ENCODE data around the gene ANG.
"Not testable (repeated sequence)": the region's sequence is repeated elsewhere in the genome, so short reads cannot be mapped to it uniquely, and the experiment has no call there.

The ANG gene

DNA sequence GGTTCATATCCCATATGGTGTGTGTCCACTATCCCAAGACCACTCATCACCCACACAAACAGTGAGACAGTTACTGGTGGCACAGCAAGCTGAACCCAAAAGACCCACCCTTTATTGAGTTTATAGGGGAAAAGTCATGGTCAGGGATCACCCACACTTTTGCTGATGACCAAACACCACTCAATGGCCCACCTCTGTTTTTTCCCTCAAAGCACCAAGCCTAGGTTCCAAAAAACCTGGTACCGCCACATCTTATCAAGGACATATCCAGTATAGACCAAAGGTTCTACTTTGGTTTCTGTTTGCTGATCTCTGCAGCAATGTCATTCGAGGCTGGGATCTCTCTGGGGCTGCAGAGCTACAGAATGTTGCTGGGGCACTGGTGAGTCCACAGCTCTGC lies 27.4 kb upstream of the ANG start:
- FAIRE-seq = no peak
- no peak for TF ChIP-seq POLR2A (IDR thresholded peaks at IDR 0.05; ENCODE audit: low read depth, low read length)

DNA sequence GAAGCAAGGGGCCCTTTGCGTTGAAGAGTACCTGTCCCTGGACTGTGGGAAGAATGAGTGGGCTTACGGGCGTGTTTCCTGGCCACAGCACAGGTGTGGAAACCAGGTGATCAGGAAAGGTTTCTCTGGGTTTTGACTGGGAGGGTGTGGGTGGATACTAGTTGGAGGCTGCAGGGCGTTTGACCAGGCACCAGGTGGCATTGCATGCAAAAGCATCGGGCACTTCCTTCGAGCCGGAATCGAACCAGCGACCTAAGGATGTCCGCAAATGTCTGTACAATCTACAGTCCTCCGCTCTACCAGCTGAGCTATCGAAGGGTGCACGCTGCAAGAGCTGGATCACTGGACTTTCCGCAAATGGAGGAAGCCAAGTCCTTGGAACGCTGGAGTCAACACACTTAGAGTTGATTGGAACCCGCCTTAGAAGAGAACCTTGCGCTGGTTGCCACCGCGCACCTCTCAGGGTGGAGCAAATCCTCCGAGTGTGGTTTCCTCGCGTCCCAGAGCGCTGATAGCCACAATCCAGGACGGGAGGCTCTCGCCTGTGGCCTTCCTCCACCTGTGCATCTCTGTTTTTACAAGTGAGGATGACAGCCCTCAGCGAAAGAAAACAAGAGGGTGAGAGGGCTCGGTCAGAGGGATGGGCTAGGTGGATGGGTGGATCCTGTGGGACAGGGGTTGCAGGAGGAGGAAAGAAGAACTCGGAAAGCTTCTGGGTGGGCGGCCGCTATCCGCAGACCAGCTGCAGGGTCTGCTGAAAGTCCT lies 25.4 kb upstream of the ANG start:
- no peak for FAIRE-seq
- no peak for TF ChIP-seq POLR2A (IDR thresholded peaks at IDR 0.05; ENCODE audit: low read depth, low read length)
- no peak for DNase-seq (ENCODE audit: insufficient read length, low spot score)

More for the DNA sequence above, 27.4 kb upstream of the ANG start:
- DNase-seq (ENCODE audit: insufficient read length, low spot score) = no peak

DNA sequence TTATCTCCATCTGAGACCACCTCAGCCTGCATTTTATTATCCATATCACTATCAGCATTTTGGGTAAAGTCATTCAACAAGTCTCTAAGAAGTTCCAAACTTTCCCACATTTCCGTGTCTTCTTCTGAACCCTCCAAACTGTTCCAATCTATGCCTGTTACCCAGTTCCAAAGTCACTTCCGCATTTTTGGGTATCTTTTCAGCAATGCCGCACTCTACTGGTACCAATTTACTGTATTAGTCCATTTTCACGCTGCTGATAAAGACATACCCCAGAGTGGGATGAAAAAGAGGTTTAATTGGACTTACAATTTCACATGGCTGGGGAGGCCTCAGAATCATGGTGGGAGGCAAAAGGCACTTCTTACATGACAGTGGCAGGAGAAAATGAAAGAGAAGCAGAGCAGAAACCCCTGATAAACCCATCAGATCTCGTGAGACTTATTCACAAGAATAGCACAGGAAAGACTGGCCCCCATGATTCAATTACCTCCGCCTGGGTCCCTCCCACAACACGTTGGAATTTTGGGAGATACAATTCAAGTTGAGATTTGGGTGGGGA lies 22.1 kb upstream of the ANG start:
- not testable (repeated sequence) for FAIRE-seq

DNA sequence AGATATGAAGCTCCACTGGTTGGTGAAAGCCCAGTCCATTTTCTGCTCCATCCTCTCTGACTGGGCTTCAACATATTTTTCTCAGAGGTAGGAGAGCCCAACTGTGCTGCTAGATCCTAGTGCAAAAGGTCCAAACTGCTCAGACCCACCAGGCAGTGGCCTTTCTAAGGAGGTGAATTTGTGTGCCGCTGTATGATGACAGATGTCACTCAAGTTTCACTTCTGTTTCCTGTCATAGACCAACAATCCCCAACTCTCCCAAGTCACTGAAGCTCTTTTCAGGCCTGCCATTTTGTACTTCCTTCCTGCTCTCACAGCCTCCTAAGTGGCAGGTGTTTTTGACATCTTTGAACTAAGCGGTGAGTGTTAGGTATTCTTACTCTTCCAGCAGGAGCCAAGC lies 20.6 kb upstream of the ANG start:
- DNase-seq (ENCODE audit: insufficient read length, low spot score) = no peak
- FAIRE-seq = no peak
- TF ChIP-seq POLR2A (IDR thresholded peaks at IDR 0.05; ENCODE audit: low read depth, low read length) = no peak

More for the DNA sequence above, 22.1 kb upstream of the ANG start:
- not testable (repeated sequence) for DNase-seq (ENCODE audit: insufficient read length, low spot score)

DNA sequence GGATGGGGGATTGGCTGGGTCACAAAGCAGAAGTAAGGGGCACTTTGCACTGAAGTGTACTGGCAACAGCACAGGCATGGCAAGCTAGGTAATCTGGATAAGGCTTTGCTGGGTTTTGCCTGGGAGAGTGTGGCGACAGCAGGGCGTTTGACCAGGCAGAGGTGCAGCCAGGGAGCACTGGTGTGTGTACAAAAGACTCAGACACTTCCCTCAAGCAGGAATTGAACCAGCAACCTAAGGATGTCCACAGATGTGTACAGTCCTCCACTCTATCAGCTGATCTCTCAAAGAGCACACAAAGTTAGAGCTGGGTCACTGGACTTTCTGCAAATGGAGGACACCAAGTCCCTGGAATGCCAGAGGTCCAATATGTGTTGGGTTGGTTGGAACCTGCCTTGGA lies 19.6 kb upstream of the ANG start:
- no peak for TF ChIP-seq POLR2A (IDR thresholded peaks at IDR 0.05; ENCODE audit: low read depth, low read length)
- DNase-seq (ENCODE audit: insufficient read length, low spot score) (no peak), FAIRE-seq (no peak)

DNA sequence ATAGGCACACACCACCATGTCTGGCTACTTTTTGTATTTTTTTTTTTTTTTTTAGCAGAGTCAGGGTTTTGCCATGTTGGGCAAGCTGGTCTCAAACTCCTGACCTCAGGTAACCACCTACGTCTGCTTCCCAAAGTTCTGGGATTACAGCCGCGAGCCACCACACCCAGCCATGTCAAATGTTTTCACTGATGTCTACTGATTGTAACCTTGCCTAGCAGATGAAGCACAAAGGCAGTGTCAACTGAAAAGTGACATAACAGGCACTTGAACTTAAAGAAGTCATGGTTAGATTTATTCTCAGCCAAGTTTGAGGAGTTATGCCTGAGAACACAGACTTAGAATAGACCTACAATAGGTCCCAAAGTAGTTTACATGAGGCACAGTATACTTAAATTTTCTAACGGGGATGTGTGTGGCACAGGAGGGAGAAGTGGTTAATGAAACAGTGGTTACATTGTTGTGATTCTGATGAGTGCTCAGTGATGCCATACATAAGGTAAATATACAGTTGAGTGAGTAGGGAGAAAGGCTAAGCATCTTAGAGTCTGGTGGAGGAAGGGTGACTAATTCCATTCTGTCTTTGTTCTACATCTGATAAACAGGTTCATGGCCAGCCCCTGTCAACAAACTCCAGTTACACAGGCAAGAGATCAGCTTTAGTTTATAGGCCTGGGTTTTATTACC lies 16.8 kb upstream of the ANG start:
- FAIRE-seq = no peak
- DNase-seq (ENCODE audit: insufficient read length, low spot score) = no peak
- TF ChIP-seq POLR2A (IDR thresholded peaks at IDR 0.05; ENCODE audit: low read depth, low read length) = no peak

DNA sequence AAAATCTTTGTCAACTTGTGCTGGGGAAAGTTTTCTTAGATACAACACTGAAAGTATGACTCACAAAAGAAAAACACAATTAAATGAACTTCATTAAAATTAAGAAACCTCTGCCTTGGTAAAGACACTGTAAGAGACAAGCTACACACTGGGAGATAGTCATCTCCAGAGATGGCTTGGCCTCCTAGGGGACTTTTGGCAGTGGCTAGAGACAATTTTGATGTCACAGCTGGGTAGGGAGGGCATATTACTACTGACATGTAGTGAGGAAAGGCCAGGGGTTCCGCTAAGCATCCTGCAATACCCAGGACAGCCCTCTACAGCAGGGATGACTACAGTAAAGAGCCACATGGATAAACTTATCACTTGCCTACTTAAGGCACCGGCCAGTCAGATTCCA lies 12.9 kb upstream of the ANG start:
- FAIRE-seq (no peak), DNase-seq (ENCODE audit: insufficient read length, low spot score) (no peak)
- no peak for TF ChIP-seq POLR2A (IDR thresholded peaks at IDR 0.05; ENCODE audit: low read depth, low read length)

DNA sequence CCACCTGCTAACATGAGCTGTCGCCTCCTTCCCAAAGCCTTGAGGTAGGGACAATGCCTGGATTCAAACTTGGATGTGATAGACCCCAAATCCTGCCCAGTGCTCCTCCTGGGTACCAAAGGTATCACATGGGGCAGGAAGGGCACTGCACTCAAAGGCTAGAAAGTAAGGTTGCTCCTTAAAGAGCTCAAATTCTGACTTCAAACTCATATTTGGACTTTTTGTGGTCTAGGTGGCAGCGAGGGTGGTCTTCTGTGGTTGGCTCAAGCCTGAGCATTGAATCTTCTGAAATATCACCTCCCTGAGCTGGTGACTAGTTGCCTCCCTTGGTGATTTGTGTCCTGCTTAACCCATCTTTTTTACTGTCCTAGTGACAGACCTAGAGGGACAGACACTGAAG lies 12.5 kb upstream of the ANG start:
- no peak for FAIRE-seq
- no peak for TF ChIP-seq POLR2A (IDR thresholded peaks at IDR 0.05; ENCODE audit: low read depth, low read length)
- DNase-seq (ENCODE audit: insufficient read length, low spot score) = no peak

DNA sequence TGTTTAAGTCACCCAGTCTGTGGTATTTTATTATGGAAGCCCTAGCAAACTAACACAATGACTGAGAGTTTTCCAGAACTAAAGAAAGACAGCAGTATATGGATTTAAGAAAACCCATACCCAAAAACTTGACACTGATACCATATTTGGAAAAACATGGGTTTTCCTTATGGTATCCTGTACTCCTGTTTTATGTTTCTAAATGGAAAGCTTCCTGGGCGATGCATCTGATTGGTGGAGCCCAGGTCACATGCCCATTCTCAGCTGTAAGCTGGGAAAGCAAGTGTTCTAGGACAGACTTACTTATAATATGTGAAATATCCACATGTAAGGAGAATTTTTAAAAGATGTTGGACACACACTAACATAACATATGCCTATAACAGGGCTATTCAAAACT lies 8.7 kb upstream of the ANG start:
- DNase-seq (ENCODE audit: insufficient read length, low spot score) (no peak), FAIRE-seq (no peak)
- TF ChIP-seq POLR2A (IDR thresholded peaks at IDR 0.05; ENCODE audit: low read depth, low read length) = no peak

DNA sequence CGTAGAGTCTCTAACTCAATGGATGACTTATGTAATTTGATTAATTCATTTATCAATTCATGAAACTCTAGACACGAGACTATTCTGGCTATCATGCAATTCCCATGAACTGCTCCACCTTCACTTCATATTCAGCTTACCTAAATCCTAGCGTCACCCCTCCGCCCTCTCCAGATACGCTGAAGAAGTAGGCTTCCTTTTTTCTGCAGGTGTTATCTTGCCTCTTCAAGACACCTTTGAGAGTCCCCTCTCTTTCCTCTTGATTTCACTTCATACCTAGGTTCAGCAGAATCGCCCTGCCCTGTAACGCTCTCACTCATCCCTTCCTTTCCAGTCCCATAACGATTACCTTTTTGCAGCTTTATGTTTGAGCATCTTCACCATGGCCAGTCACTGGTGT lies 8.2 kb upstream of the ANG start:
- TF ChIP-seq POLR2A (IDR thresholded peaks at IDR 0.05; ENCODE audit: low read depth, low read length) = no peak
- FAIRE-seq = no peak
- DNase-seq (ENCODE audit: insufficient read length, low spot score) = no peak

DNA sequence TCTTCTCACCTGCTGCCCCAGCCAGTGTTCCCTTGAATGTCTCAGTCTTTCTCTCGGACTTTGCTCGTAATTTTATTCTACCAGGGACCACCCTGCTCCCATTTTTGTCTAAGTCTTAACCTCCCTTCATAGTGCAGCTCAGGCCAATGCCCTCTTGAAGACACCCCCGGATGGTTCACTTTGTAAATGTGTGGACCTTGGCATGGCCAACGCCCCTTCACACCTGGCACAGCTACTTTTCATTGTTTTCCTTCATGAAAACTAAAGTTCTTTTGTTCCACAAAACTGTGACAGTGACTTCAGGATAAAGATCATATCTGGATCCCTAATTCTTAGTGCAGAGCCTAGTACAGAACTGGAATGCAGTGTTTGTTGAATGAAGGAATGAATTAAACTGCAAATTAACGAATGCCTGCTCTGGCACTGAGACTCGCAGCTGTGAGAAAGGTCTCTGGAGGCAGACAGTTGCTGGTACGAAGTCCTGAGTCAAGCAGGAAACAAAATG lies 7.7 kb upstream of the ANG start:
- FAIRE-seq (no peak), DNase-seq (ENCODE audit: insufficient read length, low spot score) (no peak)
- no peak for TF ChIP-seq POLR2A (IDR thresholded peaks at IDR 0.05; ENCODE audit: low read depth, low read length)

DNA sequence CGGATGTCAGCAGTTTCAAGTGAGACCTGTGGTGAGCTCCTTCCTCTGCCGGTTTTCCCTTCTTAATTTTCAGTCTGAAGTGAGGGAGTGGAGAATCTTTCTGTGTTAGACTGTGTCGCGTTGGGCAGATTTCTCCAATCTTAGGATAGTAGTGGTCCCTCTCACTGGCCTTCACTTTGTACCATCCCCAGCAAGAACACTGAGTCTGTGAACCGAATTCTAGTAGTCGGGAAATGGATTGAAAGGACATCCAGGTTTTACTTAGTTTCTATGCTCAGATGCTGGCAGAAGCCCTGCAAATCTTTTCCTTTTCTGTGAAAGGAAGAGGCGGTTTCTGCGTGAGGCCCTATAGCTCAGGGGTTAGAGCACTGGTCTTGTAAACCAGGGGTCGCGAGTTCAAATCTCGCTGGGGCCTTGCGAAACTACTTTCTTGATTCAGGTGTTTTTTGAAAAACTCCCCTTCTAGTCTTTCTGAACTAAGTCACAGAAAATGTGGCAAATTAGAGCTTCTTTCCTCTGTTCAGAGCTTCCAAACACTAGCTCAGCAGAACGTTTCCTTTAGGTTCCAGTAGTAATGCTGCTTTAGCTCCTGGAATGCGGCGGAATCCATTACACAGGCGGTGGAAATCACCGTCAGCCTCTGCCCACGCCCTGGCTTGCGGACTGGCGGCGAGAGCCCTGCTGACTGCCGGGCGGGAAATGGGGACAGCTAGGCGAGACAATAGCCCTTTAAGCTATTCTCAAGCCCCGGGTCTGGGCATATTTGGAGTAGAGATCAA lies 7.0 kb upstream of the ANG start:
- FAIRE-seq = no peak

DNA sequence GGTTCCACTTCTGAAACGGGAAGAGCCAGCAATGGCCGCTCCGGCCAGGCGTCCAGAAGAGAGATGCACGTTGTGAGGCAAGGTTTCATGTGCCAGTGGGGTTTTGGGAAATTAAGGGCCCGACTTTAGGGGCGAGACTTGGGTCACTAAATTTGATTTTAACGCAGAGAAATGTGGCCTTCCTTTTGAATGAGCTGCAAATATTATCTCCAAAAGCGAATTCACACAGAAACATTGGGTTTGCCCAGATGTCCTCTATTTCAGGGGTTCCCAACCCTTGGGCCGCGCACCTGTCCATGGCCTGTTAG lies 6.5 kb upstream of the ANG start:
- no peak for FAIRE-seq
- no peak for DNase-seq (ENCODE audit: insufficient read length, low spot score)
- no peak for TF ChIP-seq POLR2A (IDR thresholded peaks at IDR 0.05; ENCODE audit: low read depth, low read length)

More for the DNA sequence above, 7.0 kb upstream of the ANG start:
- DNase-seq (ENCODE audit: insufficient read length, low spot score) = no peak
- TF ChIP-seq POLR2A (IDR thresholded peaks at IDR 0.05; ENCODE audit: low read depth, low read length) = no peak

DNA sequence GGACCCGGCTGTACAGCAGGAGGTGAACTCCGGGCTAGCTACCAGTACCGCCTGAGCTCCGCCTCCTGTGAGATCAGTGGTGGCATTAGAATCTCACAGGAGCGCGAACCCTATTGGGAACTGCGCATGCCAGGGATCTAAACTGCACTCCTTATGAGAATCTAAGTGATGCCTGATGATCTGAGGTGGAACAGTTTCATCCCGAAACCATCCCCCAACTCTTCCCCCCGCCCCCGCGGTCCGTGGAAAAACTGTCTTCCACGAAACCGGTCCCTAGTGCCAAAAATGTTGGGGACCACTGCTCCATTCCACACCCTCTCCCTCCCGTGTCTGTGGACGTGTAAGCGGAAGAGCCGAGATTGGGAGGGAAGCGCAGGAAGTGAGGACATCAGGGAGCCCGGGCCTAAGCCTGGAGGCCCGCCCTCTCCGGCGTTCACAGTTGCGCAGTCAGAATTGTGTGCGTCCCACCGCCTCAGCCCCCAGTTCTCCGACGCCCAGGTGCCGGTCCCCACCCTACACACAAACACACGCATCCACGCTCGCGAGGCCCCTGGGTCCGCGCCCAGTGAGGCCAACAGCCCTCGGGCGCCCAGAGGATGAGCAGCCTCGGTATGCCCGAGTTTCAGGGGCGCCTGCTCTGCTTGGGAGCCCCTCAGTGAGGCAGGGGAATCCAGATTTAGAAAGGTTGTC lies 6.0 kb upstream of the ANG start:
- FAIRE-seq (no peak), DNase-seq (ENCODE audit: insufficient read length, low spot score) (no peak)
- TF ChIP-seq POLR2A (IDR thresholded peaks at IDR 0.05; ENCODE audit: low read depth, low read length) = peak; percentile 77

All from H54 (cell line).